Esophagus squamous epithelium (tissue), 5 donors: ENCODE data around the gene FGF1. TPM values are rescaled to one million over a fixed set of nuclear protein-coding genes. Genes with fewer than 3 reads are reported as not detected.

Experiments used
- DNase-seq: peaks from one replicate; lab custom pipeline; 2025; lab: John Stamatoyannopoulos, UW
- H3K27ac ChIP-seq, 4 donors: fragments of 200-600 bp; sonication (generic); one replicate each; pipeline ENCODE4 v1.5.1; 2016 to 2019; ENCODE audit warnings: mild to moderate bottlenecking in 1 of 4
- H3K27me3 ChIP-seq, 4 donors: fragments of 200-600 bp; sonication (generic); 1 replicate in 3 of 4; 2 replicates in 1 of 4; pipeline versions ENCODE4 v1.5.1 to v1.6.0; 2017 to 2021; ENCODE audit warnings: antibody characterized with exemption in 1 of 4
- H3K36me3 ChIP-seq, 3 donors: fragments of 200-600 bp; sonication (generic); one replicate each; pipeline ENCODE4 v1.5.1; 2016 to 2019
- H3K4me1 ChIP-seq, 3 donors: fragments of 200-600 bp; sonication (generic); one replicate each; pipeline ENCODE4 v1.5.1; 2017 to 2019
- H3K4me3 ChIP-seq, 4 donors: fragments of 200-600 bp; sonication (generic); 1 replicate in 3 of 4; 2 replicates in 1 of 4; pipeline ENCODE4 v1.5.1; 2016 to 2019; ENCODE audit warnings: mild to moderate bottlenecking in 2 of 4, moderate library complexity in 1 of 4
- H3K9me3 ChIP-seq, 3 donors: fragments of 200-600 bp; sonication (generic); one replicate each; pipeline ENCODE4 v1.5.1; 2016 to 2019
- CTCF ChIP-seq, 6 experiments: fragments of 450-650 bp in 4 of 6; fragments of 200-600 bp in 2 of 6; sonication (generic) in 2 of 6; IDR thresholded peaks; one replicate each; pipeline ENCODE4 v1.5.1; 2016 to 2019; ENCODE audit warnings: antibody characterized with exemption in 6 of 6, mild to moderate bottlenecking in 4 of 6, moderate library complexity in 4 of 6
- POLR2A ChIP-seq, 4 donors: fragments of 450-650 bp; IDR thresholded peaks; one replicate each; pipeline ENCODE4 v1.6.1; 2017; ENCODE audit warnings: antibody characterized with exemption in 4 of 4, mild to moderate bottlenecking in 4 of 4, moderate library complexity in 3 of 4
- WGBS, 2 donors: methylation state at CpG; one replicate each; pipeline ENCODE4 v1.1.5; 2018; 5-methylcytosine and 5-hydroxymethylcytosine counted together
- intact Hi-C: fragments of 100-400 bp; cut with DNase I; formaldehyde crosslinking; loops from one replicate; pipeline ENCODE4 v1.15.0; 2022
- total RNA-seq, 4 donors: library from RNA; depleted of rRNA; stranded (reverse); fragments of >200 nt; gene quantifications; one replicate each; pipeline ENCODE4 v1.1.0, GENCODE V29; 2016
- donor health status: DM: yes; HTN: yes; CAD: no.

Gene FGF1
- total RNA-seq, 4 donors from 2014 or later: 0.38 to 2.4 (median 1.6) TPM; not detected in 1

GRCh38 chr5:142552107-142552506, 133.8 kb downstream of the FGF1 start:
- no peak for DNase-seq
- intact Hi-C loops: no loop called here
- Histone ChIP-seq H3K36me3 (no peaks in the 10 kb centered on the region), H3K9me3 (no peaks in the 10 kb centered on the region), H3K4me1 (peaks cover 0 to 17% (median 3%) of the 10 kb centered on the region in 3 donors), H3K4me3 (peak overlapping the region in 1 of 4 donors; percentile 31), H3K27me3 (peaks cover 0 to 42% (median 0%) of the 10 kb centered on the region in 4 donors), H3K27ac (no peak overlapping the region)
- TF ChIP-seq CTCF (IDR thresholded peaks at IDR 0.05): no peak
- TF ChIP-seq POLR2A (IDR thresholded peaks at IDR 0.05): no peak
- 61 to 63% methylated on average over 6 of the region's 6 CpGs for WGBS, 2 donors

GRCh38 chr5:142551338-142552067, 134.4 kb downstream of the FGF1 start:
- WGBS, 2 donors: 22 to 30% methylated on average over 12 to 15 of the region's 31 CpGs
- Histone ChIP-seq H3K9me3 (no peaks in the 10 kb centered on the region), H3K4me3 (peak overlapping the region in 3 of 4 donors; percentile 11 to 31 (median 16)), H3K36me3 (no peaks in the 10 kb centered on the region), H3K4me1 (peaks cover 0 to 17% (median 3%) of the 10 kb centered on the region in 3 donors), H3K27me3 (peaks cover 0 to 42% (median 0%) of the 10 kb centered on the region in 4 donors), H3K27ac (no peak overlapping the region)
- DNase-seq: no peak
- TF ChIP-seq POLR2A (IDR thresholded peaks at IDR 0.05) (no peak), CTCF (IDR thresholded peaks at IDR 0.05) (no peak)
- intact Hi-C loops: no loop called here

- Histone ChIP-seq H3K9me3 (no peaks in the 10 kb centered on the region), H3K27ac (no peak overlapping the region), H3K4me1 (peaks cover 0 to 17% (median 3%) of the 10 kb centered on the region in 3 donors), H3K4me3 (no peak overlapping the region), H3K27me3 (peaks cover 0 to 42% (median 0%) of the 10 kb centered on the region in 4 donors), H3K36me3 (no peaks in the 10 kb centered on the region)
- 82% methylated on average over 2 of the region's 2 CpGs for WGBS, 2 donors
- intact Hi-C loops: no loop called here
- no peak for TF ChIP-seq CTCF (IDR thresholded peaks at IDR 0.05)
- no peak for TF ChIP-seq POLR2A (IDR thresholded peaks at IDR 0.05)
- DNase-seq: no peak
These were observed 135.4 kb downstream of the FGF1 start for GRCh38 chr5:142550471-142550870.

GRCh38 chr5:142549834-142550233, 136.1 kb downstream of the FGF1 start:
- intact Hi-C loops: loop anchor here (5.0 kb wide), 1 partner anchor 398 kb away; no protein-coding TSS in a partner anchor
- no peak for DNase-seq

More at GRCh38 chr5:142549834-142550233, 136.1 kb downstream of the FGF1 start:
- TF ChIP-seq POLR2A (IDR thresholded peaks at IDR 0.05): no peak
- TF ChIP-seq CTCF (IDR thresholded peaks at IDR 0.05): no peak
- peaks cover 0 to 17% (median 3%) of the 10 kb centered on the region in 3 donors for H3K4me1 ChIP-seq
- no peaks in the 10 kb centered on the region for H3K36me3 ChIP-seq
- no peak overlapping the region for H3K27ac ChIP-seq
- peaks cover 0 to 40% (median 0%) of the 10 kb centered on the region in 4 donors for H3K27me3 ChIP-seq
- no peak overlapping the region for H3K4me3 ChIP-seq
- H3K9me3 ChIP-seq: no peaks in the 10 kb centered on the region
- WGBS, 2 donors: 27 to 45% methylated on average over 2 of the region's 2 CpGs
